Urinary bladder (tissue), 4 donors: ENCODE data around the gene BSPRY. TPM values are rescaled to one million over a fixed set of nuclear protein-coding genes. Genes with fewer than 3 reads are reported as not detected.
"Not testable (repeated sequence)": the region's sequence is repeated elsewhere in the genome, so short reads cannot be mapped to it uniquely, and the experiment has no call there.

ENCODE experiments used
- DNase-seq: peaks from one replicate; pipeline ENCODE4 v3.0.0-alpha.2; 2015; ENCODE audit errors: extremely low spot score
- H3K27ac ChIP-seq: one replicate; pipeline ENCODE4 v1.5.1; 2013; ENCODE audit warnings: low read depth, mild to moderate bottlenecking, moderate library complexity
- H3K36me3 ChIP-seq: one replicate; pipeline ENCODE4 v1.6.1; 2013; ENCODE audit warnings: mild to moderate bottlenecking, moderate library complexity; ENCODE audit not compliant: insufficient read depth
- H3K4me1 ChIP-seq: one replicate; pipeline ENCODE4 v1.6.1; 2013; ENCODE audit warnings: mild to moderate bottlenecking, moderate library complexity; ENCODE audit not compliant: insufficient read depth
- H3K4me3 ChIP-seq: one replicate; pipeline ENCODE4 v1.5.1; 2013; ENCODE audit warnings: low read depth, low read length
- WGBS: extraction: QIAGEN DNeasy Blood & Tissue Kit; methylation state at CpG from one replicate; pipeline ENCODE4 v1.1.7; 2013; 5-methylcytosine and 5-hydroxymethylcytosine counted together
- polyA plus RNA-seq: library from polyadenylated mRNA; stranded (reverse); fragments of 200-250 nt; gene quantifications from one replicate; pipeline ENCODE4 v1.2.3, GENCODE V29; 2013
- total RNA-seq: library from RNA; depleted of rRNA; stranded (reverse); fragments of >200 nt; gene quantifications from one replicate; pipeline ENCODE4 v1.2.3, GENCODE V29; 2014
- donor health status: healthy with polysubstance abuse.
- donor health status: healthy.

Gene BSPRY
- total and polyA plus RNA-seq, 2 donors = 1.2 to 2.4 TPM

DNA sequence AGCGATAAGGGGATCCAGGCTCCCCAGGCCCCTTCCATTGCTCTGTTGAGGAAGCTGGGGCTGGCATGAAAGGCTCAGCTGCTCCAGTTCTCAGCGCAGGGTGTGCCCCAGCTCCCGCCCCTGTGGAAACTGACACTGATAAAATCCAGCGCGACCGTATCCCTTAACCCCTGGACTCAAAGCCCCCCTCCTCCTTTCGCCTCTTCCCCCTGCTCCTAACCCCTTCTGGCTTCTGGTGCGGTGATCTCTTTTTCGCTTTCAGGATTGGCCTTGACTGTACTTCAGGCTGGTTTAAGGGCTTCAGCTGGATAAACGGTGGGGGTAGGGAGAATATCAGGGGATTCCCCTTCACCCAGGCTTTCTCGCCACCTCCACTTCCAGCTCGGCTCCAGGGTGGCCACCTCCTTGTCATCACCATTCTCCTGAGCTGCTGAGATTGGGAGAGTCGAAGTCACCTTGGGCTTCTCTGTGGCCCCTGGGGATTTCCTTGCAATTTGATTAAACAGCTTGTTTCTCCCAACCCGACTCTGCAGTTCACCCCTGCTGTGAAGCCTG, 843 bp downstream of the BSPRY start:
- 11% methylated on average over 14 of the region's 14 CpGs for WGBS
- no peak for DNase-seq
- Histone ChIP-seq H3K4me3 (no peak overlapping the region), H3K27ac (no peak overlapping the region), H3K4me1 (no peaks in the 10 kb centered on the region), H3K36me3 (no peaks in the 10 kb centered on the region)

DNA sequence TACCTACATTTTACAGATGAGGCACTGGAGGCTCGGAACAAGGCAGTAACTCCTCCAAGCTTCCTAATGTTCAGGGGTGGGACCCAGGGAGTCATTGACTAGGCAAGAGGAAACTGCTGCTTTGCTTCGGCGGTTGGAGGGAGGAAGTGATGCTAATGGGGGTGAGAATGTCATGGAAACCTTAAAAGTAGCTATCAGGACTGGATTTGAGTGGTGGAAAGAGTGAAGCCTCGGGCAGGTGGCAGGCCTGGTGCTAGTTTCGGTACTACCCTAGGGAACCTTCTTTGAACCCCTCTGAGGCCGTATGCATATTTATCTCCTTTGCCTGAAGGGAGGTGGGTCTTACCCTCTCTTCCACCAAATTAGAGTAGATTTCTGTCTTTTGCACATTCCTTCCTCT, 1.6 kb downstream of the BSPRY start:
- H3K4me3 ChIP-seq = no peak overlapping the region
- H3K36me3 ChIP-seq = no peaks in the 10 kb centered on the region
- no peaks in the 10 kb centered on the region for H3K4me1 ChIP-seq
- no peak overlapping the region for H3K27ac ChIP-seq
- no peak for DNase-seq
- WGBS = 56% methylated on average over 6 of the region's 6 CpGs

DNA sequence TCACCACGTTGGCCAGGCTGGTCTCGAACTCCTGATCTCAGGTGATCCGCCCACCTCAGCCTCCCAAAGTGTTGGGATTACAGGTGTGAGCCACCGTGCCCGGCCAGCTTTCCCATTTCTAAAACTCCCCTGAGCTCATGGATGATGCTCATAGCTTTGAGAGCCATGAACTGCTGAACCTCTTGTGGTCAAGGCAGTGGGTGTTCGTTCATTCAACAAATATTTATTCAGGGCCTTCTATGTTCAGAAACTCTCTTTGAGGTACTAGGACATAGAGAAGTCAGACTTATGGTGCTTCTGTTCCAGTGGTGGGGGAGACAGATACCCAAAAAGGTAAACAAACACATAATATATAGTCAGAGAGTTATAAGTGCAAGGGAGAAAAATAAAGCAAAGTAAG, 2.7 kb downstream of the BSPRY start:
- H3K4me3 ChIP-seq = no peak overlapping the region
- H3K36me3 ChIP-seq = no peaks in the 10 kb centered on the region
- no peak for DNase-seq
- 79% methylated on average over 6 of the region's 6 CpGs for WGBS
- H3K27ac ChIP-seq = no peak overlapping the region
- no peaks in the 10 kb centered on the region for H3K4me1 ChIP-seq

DNA sequence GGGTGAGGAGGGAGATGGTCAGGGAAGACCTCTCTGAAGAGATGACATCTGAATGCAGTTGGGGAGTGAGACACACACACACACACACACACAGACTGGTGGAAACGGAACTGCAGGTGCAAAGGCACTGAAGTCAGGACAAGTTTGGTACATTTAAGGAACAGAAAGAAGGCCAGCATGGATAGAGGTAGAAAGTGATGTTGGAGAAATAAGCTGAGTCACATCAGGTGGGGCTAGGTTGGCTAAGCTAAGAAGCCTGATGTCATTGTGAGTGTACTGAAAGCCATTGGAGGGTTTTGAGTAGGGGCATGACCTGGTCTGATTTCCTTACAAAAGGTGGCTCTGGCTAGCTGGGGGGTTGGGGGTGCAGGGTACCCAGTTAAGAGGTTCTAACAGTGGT, 3.1 kb downstream of the BSPRY start:
- Histone ChIP-seq H3K27ac (no peak overlapping the region), H3K4me1 (no peaks in the 10 kb centered on the region), H3K36me3 (no peaks in the 10 kb centered on the region), H3K4me3 (no peak overlapping the region)
- DNase-seq = no peak
- WGBS = 82% methylated on average over 1 of the region's 1 CpG

DNA sequence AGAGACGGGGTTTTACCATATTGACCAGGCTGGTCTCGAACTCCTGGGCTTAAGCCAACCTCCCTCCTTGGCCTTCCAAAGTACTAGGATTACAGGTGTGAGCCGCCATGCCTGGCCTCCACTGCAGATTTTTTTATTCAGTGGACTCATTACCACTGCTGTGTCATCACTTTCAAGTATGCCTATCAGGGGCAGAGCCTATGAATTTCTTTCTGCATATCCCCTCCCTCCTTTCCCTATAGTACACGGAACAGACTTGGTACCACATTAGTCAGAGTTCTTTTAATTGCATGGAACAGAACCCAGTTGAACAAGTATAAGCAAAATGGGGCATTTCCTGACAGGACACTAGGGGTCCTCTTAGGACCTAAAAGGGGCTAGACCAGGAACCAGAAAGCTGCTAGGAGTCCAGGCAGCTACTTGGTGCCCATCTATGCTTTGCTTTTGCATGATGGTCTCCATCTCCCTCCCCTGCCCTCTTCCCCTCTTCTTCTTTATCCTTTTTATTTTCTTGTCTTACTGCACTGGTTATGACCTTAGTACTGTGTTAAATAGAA, 5.8 kb downstream of the BSPRY start:
- H3K36me3 ChIP-seq = no peaks in the 10 kb centered on the region
- no peak overlapping the region for H3K4me3 ChIP-seq
- H3K4me1 ChIP-seq = no peaks in the 10 kb centered on the region
- H3K27ac ChIP-seq = no peak overlapping the region
- no peak for DNase-seq
- 86% methylated on average over 4 of the region's 4 CpGs for WGBS

DNA sequence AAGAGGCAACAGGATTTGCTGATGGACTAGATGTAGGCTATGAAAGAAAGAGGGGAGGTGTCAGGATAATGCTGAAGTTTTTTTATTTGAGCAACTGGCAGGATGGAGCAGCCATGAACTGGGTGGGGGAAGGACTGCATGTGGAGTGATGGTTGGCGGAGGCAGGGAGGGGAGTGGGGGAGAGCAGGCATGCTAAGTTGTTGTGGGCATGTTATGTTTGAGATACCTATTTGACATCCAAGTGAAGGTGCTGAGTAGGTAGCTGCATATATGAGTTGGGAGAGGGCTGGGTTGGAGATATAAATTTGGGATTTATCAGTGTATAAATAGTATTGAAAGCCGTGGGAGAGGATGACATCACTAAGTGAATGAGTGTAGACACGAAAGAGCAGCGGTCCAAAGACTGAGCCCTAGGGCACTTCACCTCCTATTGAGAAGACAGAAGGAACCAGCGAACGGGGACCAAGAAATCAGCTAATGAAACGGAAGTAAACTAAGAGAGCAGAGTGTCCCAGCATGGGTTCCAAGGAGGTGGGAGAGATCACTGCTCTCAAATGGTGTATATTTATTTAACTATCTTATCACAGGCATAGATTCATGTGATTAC, 7.4 kb downstream of the BSPRY start:
- no peak for DNase-seq
- Histone ChIP-seq H3K4me3 (no peak overlapping the region), H3K36me3 (no peaks in the 10 kb centered on the region), H3K27ac (no peak overlapping the region), H3K4me1 (no peaks in the 10 kb centered on the region)
- WGBS = 76% methylated on average over 7 of the region's 7 CpGs

DNA sequence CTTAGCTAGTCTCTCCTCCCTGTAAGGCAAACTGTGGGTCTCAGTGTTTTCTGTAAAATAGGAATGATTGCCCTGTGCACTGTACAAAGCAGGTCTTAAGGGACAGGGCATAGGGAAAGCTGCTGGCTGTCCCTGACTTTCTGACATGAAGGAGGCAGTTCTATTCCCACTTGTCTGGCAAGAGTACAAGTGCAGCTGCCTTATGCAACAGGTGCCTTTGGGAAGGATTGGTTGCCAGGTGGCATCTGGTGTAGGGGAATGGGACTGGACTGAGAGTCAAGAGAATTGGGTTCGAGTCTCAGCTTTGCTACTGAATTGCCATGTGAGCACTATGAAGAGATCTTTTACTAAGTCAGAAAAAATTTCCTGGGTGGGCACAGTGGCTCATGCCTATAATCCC, 10.0 kb downstream of the BSPRY start:
- H3K36me3 ChIP-seq = no peaks in the 10 kb centered on the region
- no peak overlapping the region for H3K27ac ChIP-seq
- no peak overlapping the region for H3K4me3 ChIP-seq
- 88% methylated on average over 1 of the region's 1 CpG for WGBS
- H3K4me1 ChIP-seq = no peaks in the 10 kb centered on the region
- DNase-seq = no peak

DNA sequence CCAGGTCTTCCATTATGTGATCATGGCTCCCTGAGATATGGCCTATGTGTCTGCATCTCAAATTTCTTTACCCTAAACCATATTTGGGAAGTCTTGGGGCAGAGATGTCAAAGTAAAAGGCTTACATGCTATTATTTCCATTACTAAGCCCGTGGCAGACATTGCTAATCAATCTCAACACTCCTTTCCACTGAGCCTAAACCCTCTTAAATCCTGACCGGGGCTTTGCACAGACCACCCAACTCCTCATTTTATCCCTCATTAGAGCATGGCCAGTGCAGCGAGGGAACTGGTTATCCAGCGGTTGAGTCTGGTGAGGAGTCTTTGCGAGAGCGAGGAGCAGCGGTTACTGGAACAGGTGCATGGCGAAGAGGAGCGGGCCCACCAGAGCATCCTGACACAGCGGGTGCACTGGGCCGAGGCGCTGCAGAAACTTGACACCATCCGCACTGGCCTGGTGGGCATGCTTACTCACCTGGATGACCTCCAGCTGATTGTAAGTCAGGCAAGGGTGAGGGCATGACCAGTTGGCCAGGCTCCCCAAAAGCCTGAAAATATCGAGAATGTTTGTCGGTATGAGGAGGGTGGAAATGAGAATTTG, 11.0 kb downstream of the BSPRY start:
- no peaks in the 10 kb centered on the region for H3K36me3 ChIP-seq
- no peak for DNase-seq
- H3K4me3 ChIP-seq = no peak overlapping the region
- no peaks in the 10 kb centered on the region for H3K4me1 ChIP-seq
- 86% methylated on average over 15 of the region's 15 CpGs for WGBS
- no peak overlapping the region for H3K27ac ChIP-seq

DNA sequence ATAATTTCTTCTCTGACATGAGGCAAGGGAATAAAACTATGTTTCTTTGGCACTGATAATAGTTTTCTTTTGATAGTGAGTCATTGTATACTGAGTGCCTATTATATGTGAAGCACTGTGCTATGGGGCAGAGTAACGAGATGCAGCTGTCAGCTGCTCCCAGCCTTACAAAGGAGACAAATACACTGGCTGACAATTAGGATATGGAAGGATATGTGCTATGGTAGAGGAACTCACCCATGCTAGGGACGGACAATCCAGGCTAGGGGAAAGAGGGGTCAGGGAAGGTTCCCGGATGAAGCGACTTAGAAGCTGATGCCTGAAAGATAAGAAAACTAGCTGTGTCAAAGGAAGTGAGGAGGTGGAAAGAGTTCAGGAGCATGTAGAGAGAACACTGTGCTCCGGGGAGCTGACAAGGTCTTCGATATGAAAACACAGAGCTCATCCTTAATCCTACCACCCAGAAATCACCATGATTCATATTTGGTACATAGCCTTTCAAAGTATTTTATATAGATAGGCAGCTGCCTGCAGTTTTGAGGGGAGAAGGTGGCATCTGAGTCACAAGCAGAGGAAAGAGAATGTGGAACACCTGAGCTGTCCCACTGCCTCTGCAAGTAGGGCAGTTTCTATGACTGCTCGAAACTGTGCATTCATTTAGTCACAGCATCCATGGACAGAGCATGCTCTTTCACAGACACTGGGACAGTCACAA, 12.1 kb downstream of the BSPRY start:
- 34% methylated on average over 7 of the region's 7 CpGs for WGBS
- no peak for DNase-seq
- Histone ChIP-seq H3K4me3 (no peak overlapping the region), H3K27ac (no peak overlapping the region), H3K36me3 (no peaks in the 10 kb centered on the region), H3K4me1 (no peaks in the 10 kb centered on the region)

DNA sequence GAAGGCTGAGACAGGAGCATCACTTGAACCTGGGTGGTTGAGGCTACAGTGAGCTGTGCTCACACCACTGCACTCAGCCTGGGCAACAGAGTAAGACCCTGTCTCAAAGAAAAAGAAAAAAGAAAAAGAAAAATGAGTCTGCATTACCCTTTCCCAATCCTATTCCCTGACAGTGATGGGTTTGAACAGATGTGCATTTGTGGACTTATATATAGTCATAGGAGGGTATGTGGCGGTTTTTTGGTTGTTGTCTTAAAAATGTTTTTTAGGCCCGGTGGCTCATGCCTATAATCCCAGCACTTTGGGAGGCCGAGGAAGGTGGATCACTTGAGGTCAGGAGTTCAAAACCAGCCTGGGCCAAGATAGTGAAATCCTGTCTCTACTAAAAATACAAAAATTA, 14.0 kb downstream of the BSPRY start:
- no peak for DNase-seq
- Histone ChIP-seq H3K27ac (no peak overlapping the region), H3K36me3 (no peaks in the 10 kb centered on the region), H3K4me3 (no peak overlapping the region), H3K4me1 (no peaks in the 10 kb centered on the region)
- 74% methylated on average over 3 of the region's 3 CpGs for WGBS

DNA sequence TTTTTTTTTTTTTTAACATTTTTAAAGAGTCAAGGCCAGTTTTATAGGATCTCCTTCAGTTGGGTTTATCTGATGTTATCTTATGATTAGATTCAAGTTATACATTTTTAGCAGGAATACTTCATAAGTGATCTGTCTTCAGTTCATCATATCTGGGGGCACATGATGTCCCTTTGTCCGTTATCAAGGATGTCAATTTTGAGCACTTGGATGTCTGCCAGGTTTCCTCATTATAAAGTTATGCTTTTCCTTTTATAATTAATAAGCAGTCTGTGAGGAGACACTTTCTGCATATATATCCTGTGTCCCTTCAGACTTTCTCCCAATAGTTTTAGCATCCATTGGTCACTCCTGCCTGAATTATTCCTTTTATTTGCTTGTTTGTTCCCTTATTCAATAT, 15.6 kb downstream of the BSPRY start:
- DNase-seq = no peak
- Histone ChIP-seq H3K4me1 (no peaks in the 10 kb centered on the region), H3K4me3 (no peak overlapping the region), H3K36me3 (no peaks in the 10 kb centered on the region), H3K27ac (no peak overlapping the region)
- 71% methylated on average over 1 of the region's 1 CpG for WGBS

DNA sequence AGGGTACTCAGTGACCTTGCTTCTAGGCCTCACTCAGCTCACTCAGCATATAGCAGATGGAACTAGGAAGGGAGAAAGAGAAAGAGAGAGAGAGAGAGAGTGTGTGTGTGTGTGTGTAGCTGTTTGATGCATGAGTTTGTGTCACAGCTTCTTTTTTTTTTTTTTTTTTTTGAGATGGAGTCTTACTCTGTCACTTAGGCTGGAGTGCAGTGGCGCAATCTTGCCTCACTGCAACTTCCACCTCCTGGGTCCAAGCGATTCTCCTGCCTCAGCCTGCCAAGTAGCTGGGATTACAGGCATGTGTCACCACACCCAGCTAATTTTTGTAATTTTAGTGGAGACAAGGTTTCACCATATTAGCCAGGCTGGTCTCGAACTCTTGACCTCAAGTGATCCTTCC, 16.3 kb downstream of the BSPRY start:
- not testable (repeated sequence) for DNase-seq, H3K4me1 ChIP-seq, H3K27ac ChIP-seq, H3K4me3 ChIP-seq, H3K36me3 ChIP-seq
- WGBS = 88% methylated on average over 3 of the region's 3 CpGs

DNA sequence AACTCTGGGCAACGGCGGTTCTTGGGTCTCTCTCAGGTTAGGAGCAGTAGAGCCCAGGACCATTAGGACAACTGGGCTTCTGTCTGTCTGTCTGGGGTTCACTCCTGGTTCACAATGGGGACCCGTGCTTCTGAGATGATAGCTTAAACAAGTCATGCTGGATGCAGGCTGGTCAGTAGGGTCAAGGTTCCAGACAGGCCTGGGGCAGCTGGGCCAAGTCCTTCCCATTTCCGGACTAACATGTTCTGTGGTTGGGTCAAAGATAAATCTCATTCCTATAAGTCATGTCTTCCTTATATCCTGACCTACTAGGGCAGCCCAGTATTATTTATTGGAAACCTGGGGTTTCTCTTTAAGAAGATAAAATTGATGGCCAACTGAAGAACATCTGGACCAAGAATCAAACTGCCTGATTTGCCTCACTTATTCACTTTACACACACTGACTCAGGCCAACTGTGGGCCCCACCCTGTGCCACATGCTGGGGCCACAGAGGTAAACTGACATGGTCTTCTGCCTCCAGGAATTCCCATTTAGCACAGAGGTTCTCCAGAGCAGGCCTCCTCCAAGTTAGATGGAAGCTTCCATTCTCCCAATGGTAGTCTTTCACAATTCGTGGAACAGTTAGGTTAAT, 19.1 kb downstream of the BSPRY start:
- H3K27ac ChIP-seq = no peak overlapping the region
- WGBS = 87% methylated on average over 5 of the region's 5 CpGs
- DNase-seq = no peak
- H3K36me3 ChIP-seq = peaks cover 1% of the 10 kb centered on the region
- H3K4me1 ChIP-seq = no peaks in the 10 kb centered on the region
- no peak overlapping the region for H3K4me3 ChIP-seq
